ENCODE results near the gene LCLAT1. TPM values are rescaled to one million over a fixed set of nuclear protein-coding genes. Genes with fewer than 3 reads are reported as not detected.

The LCLAT1 gene
- total RNA-seq, 1 donor = 14.6 TPM

- no peaks in the 10 kb centered on the region for H3K4me1 ChIP-seq (ENCODE audit: insufficient read depth, low read length)
- no peaks in the 10 kb centered on the region for H3K9me3 ChIP-seq (ENCODE audit: low read depth, low read length)
- H3K4me3 ChIP-seq (ENCODE audit: low read length) = no peak overlapping the region
- no peaks in the 10 kb centered on the region for H3K27me3 ChIP-seq (ENCODE audit: insufficient read depth, low read length)
Measured at GRCh38 chr2:30649828-30650227, 202.8 kb downstream of the LCLAT1 start.

- H3K4me1 ChIP-seq (ENCODE audit: insufficient read depth, low read length) = no peaks in the 10 kb centered on the region
- H3K4me3 ChIP-seq (ENCODE audit: low read length) = no peak overlapping the region
- no peaks in the 10 kb centered on the region for H3K27me3 ChIP-seq (ENCODE audit: insufficient read depth, low read length)
- no peaks in the 10 kb centered on the region for H3K9me3 ChIP-seq (ENCODE audit: low read depth, low read length)
Measured at GRCh38 chr2:30652271-30652915, 205.3 kb downstream of the LCLAT1 start.

- Histone ChIP-seq H3K27me3 (ENCODE audit: insufficient read depth, low read length) (no peaks in the 10 kb centered on the region), H3K4me3 (ENCODE audit: low read length) (no peak overlapping the region), H3K9me3 (ENCODE audit: low read depth, low read length) (no peaks in the 10 kb centered on the region), H3K4me1 (ENCODE audit: insufficient read depth, low read length) (no peaks in the 10 kb centered on the region)
Measured at GRCh38 chr2:30653847-30654246, 206.8 kb downstream of the LCLAT1 start.

- no peaks in the 10 kb centered on the region for H3K27me3 ChIP-seq (ENCODE audit: insufficient read depth, low read length)
- H3K9me3 ChIP-seq (ENCODE audit: low read depth, low read length) = no peaks in the 10 kb centered on the region
- H3K4me1 ChIP-seq (ENCODE audit: insufficient read depth, low read length) = no peaks in the 10 kb centered on the region
- H3K4me3 ChIP-seq (ENCODE audit: low read length) = no peak overlapping the region
Measured at GRCh38 chr2:30654404-30654803, 207.4 kb downstream of the LCLAT1 start.

GRCh38 chr2:30655211-30655610, 208.2 kb downstream of the LCLAT1 start:
- no peaks in the 10 kb centered on the region for H3K9me3 ChIP-seq (ENCODE audit: low read depth, low read length)
- H3K27me3 ChIP-seq (ENCODE audit: insufficient read depth, low read length) = no peaks in the 10 kb centered on the region
- no peaks in the 10 kb centered on the region for H3K4me1 ChIP-seq (ENCODE audit: insufficient read depth, low read length)
- H3K4me3 ChIP-seq (ENCODE audit: low read length) = no peak overlapping the region

- Histone ChIP-seq H3K4me1 (ENCODE audit: insufficient read depth, low read length) (no peaks in the 10 kb centered on the region), H3K4me3 (ENCODE audit: low read length) (no peak overlapping the region), H3K27me3 (ENCODE audit: insufficient read depth, low read length) (no peaks in the 10 kb centered on the region), H3K9me3 (ENCODE audit: low read depth, low read length) (no peaks in the 10 kb centered on the region)
Measured at GRCh38 chr2:30655660-30656059, 208.6 kb downstream of the LCLAT1 start.

- H3K4me1 ChIP-seq (ENCODE audit: insufficient read depth, low read length) = no peaks in the 10 kb centered on the region
- no peak overlapping the region for H3K4me3 ChIP-seq (ENCODE audit: low read length)
- no peaks in the 10 kb centered on the region for H3K27me3 ChIP-seq (ENCODE audit: insufficient read depth, low read length)
- H3K9me3 ChIP-seq (ENCODE audit: low read depth, low read length) = no peaks in the 10 kb centered on the region
Measured at GRCh38 chr2:30656079-30656478, 209.0 kb downstream of the LCLAT1 start.

- no peak overlapping the region for H3K4me3 ChIP-seq (ENCODE audit: low read length)
- H3K27me3 ChIP-seq (ENCODE audit: insufficient read depth, low read length) = no peaks in the 10 kb centered on the region
- no peaks in the 10 kb centered on the region for H3K9me3 ChIP-seq (ENCODE audit: low read depth, low read length)
- no peaks in the 10 kb centered on the region for H3K4me1 ChIP-seq (ENCODE audit: insufficient read depth, low read length)
Measured at GRCh38 chr2:30661173-30662107, 214.4 kb downstream of the LCLAT1 start.

- Histone ChIP-seq H3K4me1 (ENCODE audit: insufficient read depth, low read length) (no peaks in the 10 kb centered on the region), H3K4me3 (ENCODE audit: low read length) (no peak overlapping the region), H3K27me3 (ENCODE audit: insufficient read depth, low read length) (no peaks in the 10 kb centered on the region), H3K9me3 (ENCODE audit: low read depth, low read length) (no peaks in the 10 kb centered on the region)
Measured at GRCh38 chr2:30662268-30663131, 215.5 kb downstream of the LCLAT1 start.

- Histone ChIP-seq H3K9me3 (ENCODE audit: low read depth, low read length) (no peaks in the 10 kb centered on the region), H3K27me3 (ENCODE audit: insufficient read depth, low read length) (no peaks in the 10 kb centered on the region), H3K4me3 (ENCODE audit: low read length) (no peak overlapping the region), H3K4me1 (ENCODE audit: insufficient read depth, low read length) (no peaks in the 10 kb centered on the region)
Measured at GRCh38 chr2:30663321-30663720, 216.3 kb downstream of the LCLAT1 start.

GRCh38 chr2:30663806-30664205, 216.8 kb downstream of the LCLAT1 start:
- Histone ChIP-seq H3K27me3 (ENCODE audit: insufficient read depth, low read length) (no peaks in the 10 kb centered on the region), H3K4me1 (ENCODE audit: insufficient read depth, low read length) (no peaks in the 10 kb centered on the region), H3K9me3 (ENCODE audit: low read depth, low read length) (no peaks in the 10 kb centered on the region), H3K4me3 (ENCODE audit: low read length) (no peak overlapping the region)

GRCh38 chr2:30664761-30665358, 217.8 kb downstream of the LCLAT1 start:
- Histone ChIP-seq H3K4me1 (ENCODE audit: insufficient read depth, low read length) (no peaks in the 10 kb centered on the region), H3K27me3 (ENCODE audit: insufficient read depth, low read length) (no peaks in the 10 kb centered on the region), H3K4me3 (ENCODE audit: low read length) (no peak overlapping the region), H3K9me3 (ENCODE audit: low read depth, low read length) (no peaks in the 10 kb centered on the region)

GRCh38 chr2:30665761-30666265, 218.8 kb downstream of the LCLAT1 start:
- Histone ChIP-seq H3K4me3 (ENCODE audit: low read length) (no peak overlapping the region), H3K9me3 (ENCODE audit: low read depth, low read length) (no peaks in the 10 kb centered on the region)

GRCh38 chr2:30666266-30666874, 219.3 kb downstream of the LCLAT1 start:
- Histone ChIP-seq H3K4me1 (ENCODE audit: insufficient read depth, low read length) (no peaks in the 10 kb centered on the region), H3K9me3 (ENCODE audit: low read depth, low read length) (no peaks in the 10 kb centered on the region), H3K27me3 (ENCODE audit: insufficient read depth, low read length) (no peaks in the 10 kb centered on the region), H3K4me3 (ENCODE audit: low read length) (no peak overlapping the region)

More at GRCh38 chr2:30665761-30666265, 218.8 kb downstream of the LCLAT1 start:
- Histone ChIP-seq H3K27me3 (ENCODE audit: insufficient read depth, low read length) (no peaks in the 10 kb centered on the region), H3K4me1 (ENCODE audit: insufficient read depth, low read length) (no peaks in the 10 kb centered on the region)
